ENCODE results near the gene DPH7. TPM values are rescaled to one million over a fixed set of nuclear protein-coding genes. Genes with fewer than 3 reads are reported as not detected.

Gene DPH7
- total RNA-seq, 1 experiment from 2014 or later: 54.4 TPM

GRCh38 chr9:137547687-137548543 lies 30.8 kb downstream of the DPH7 start:
- Histone ChIP-seq H4K20me1 (ENCODE audit: insufficient read depth) (no peaks in the 10 kb centered on the region), H3K9me2 (ENCODE audit: insufficient read depth) (no peaks in the 10 kb centered on the region), H3K27ac (ENCODE audit: low read depth, low read length) (no peak overlapping the region), H2AFZ (ENCODE audit: low read depth, low read length, poor library complexity, severe bottlenecking) (no peak overlapping the region), H3K79me2 (ENCODE audit: insufficient read depth, low read length) (peaks cover 11% of the 10 kb centered on the region), H3K4me3 (replicated peaks in 1 of 2; ENCODE audit: low read depth in 1 of 2, low read length in 2 of 2) (no peak overlapping the region), H3K36me3 (ENCODE audit: control insufficient read depth in 1 of 2, insufficient read depth in 2 of 2, low read length in 2 of 2) (no peaks in the 10 kb centered on the region), H3K4me1 (ENCODE audit: control insufficient read depth in 1 of 2, insufficient read depth in 2 of 2, low read length in 2 of 2) (peaks cover 11 to 17% of the 10 kb centered on the region in 2 experiments), H3K9ac (ENCODE audit: low read length) (no peak overlapping the region), H3K9me3 (ENCODE audit: control insufficient read depth in 1 of 2, insufficient read depth in 1 of 2, low read depth in 1 of 2, low read length in 2 of 2) (peaks cover 0 to 11% of the 10 kb centered on the region in 2 experiments; a peak in 3 of 4 replicates), H3K27me3 (ENCODE audit: insufficient read depth, low read length) (no peaks in the 10 kb centered on the region), H3K4me2 (ENCODE audit: low read length) (no peak overlapping the region)
- POLR2A ChIA-PET: no interaction called here
- intact Hi-C loops (cut with micrococcal nuclease): no loop called here
- no peak for ATAC-seq
- CTCF ChIA-PET: interaction anchor here (1.2 kb wide), 1 partner anchor 13 kb away, joined by 3 read pairs; no protein-coding TSS in a partner anchor
- BruUV-seq (replicated peaks): no TSS peak
- no peak for DNase-seq (ENCODE audit: low read depth, low spot score)
- TF ChIP-seq ZFX (IDR thresholded peaks at IDR 0.05) (no peak), CEBPB (IDR thresholded peaks at IDR 0.05; ENCODE audit: low read depth) (no peak), SRF (IDR thresholded peaks at IDR 0.05; ENCODE audit: low read depth) (no peak), SP1 (IDR thresholded peaks at IDR 0.05; ENCODE audit: low read depth) (no peak), EGR1 (IDR thresholded peaks at IDR 0.05; ENCODE audit: low read depth) (no peak), TCF7L2 (IDR thresholded peaks at IDR 0.05; ENCODE audit: borderline replicate concordance, extremely low read depth, insufficient read depth, insufficient read length) (no peak), ZNF274 (IDR thresholded peaks at IDR 0.05; ENCODE audit: low read depth, low read length) (no peak), POLR2AphosphoS5 (IDR thresholded peaks at IDR 0.05; ENCODE audit: low read depth, low read length) (no peak), JUND (IDR thresholded peaks at IDR 0.05) (no peak), ZBTB33 (IDR thresholded peaks at IDR 0.05; ENCODE audit: extremely low read depth, insufficient replicate concordance, low read length) (no peak), FOSL1 (IDR thresholded peaks at IDR 0.05; ENCODE audit: low read depth) (no peak), SIN3A (IDR thresholded peaks at IDR 0.05; ENCODE audit: low read depth) (no peak), POLR2A (IDR thresholded peaks at IDR 0.05; ENCODE audit: borderline replicate concordance, extremely low read depth, insufficient read depth, insufficient read length) (no peak), CBX3 (IDR thresholded peaks at IDR 0.05; ENCODE audit: low read depth) (no peak), YY1 (IDR thresholded peaks at IDR 0.05; ENCODE audit: extremely low read depth, insufficient replicate concordance, low read depth, low read length) (no peak)
- TF ChIP-seq, protein P1, sequence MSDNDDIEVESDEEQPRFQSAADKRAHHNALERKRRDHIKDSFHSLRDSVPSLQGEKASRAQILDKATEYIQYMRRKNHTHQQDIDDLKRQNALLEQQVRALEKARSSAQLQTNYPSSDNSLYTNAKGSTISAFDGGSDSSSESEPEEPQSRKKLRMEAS (IDR thresholded peaks at IDR 0.05): no peak
- TF ChIP-seq, protein P2, sequence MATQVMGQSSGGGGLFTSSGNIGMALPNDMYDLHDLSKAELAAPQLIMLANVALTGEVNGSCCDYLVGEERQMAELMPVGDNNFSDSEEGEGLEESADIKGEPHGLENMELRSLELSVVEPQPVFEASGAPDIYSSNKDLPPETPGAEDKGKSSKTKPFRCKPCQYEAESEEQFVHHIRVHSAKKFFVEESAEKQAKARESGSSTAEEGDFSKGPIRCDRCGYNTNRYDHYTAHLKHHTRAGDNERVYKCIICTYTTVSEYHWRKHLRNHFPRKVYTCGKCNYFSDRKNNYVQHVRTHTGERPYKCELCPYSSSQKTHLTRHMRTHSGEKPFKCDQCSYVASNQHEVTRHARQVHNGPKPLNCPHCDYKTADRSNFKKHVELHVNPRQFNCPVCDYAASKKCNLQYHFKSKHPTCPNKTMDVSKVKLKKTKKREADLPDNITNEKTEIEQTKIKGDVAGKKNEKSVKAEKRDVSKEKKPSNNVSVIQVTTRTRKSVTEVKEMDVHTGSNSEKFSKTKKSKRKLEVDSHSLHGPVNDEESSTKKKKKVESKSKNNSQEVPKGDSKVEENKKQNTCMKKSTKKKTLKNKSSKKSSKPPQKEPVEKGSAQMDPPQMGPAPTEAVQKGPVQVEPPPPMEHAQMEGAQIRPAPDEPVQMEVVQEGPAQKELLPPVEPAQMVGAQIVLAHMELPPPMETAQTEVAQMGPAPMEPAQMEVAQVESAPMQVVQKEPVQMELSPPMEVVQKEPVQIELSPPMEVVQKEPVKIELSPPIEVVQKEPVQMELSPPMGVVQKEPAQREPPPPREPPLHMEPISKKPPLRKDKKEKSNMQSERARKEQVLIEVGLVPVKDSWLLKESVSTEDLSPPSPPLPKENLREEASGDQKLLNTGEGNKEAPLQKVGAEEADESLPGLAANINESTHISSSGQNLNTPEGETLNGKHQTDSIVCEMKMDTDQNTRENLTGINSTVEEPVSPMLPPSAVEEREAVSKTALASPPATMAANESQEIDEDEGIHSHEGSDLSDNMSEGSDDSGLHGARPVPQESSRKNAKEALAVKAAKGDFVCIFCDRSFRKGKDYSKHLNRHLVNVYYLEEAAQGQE (IDR thresholded peaks at IDR 0.05; ENCODE audit: low read depth): no peak
- TF ChIP-seq, protein P3, sequence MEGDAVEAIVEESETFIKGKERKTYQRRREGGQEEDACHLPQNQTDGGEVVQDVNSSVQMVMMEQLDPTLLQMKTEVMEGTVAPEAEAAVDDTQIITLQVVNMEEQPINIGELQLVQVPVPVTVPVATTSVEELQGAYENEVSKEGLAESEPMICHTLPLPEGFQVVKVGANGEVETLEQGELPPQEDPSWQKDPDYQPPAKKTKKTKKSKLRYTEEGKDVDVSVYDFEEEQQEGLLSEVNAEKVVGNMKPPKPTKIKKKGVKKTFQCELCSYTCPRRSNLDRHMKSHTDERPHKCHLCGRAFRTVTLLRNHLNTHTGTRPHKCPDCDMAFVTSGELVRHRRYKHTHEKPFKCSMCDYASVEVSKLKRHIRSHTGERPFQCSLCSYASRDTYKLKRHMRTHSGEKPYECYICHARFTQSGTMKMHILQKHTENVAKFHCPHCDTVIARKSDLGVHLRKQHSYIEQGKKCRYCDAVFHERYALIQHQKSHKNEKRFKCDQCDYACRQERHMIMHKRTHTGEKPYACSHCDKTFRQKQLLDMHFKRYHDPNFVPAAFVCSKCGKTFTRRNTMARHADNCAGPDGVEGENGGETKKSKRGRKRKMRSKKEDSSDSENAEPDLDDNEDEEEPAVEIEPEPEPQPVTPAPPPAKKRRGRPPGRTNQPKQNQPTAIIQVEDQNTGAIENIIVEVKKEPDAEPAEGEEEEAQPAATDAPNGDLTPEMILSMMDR (IDR thresholded peaks at IDR 0.05 in 2 of 3, conservative IDR thresholded peaks at IDR 0.05 in 1 of 3; ENCODE audit: borderline replicate concordance in 1 of 3, insufficient read depth in 1 of 3, low read depth in 2 of 3, low read length in 2 of 3): no peak
- TF ChIP-seq, protein P4, sequence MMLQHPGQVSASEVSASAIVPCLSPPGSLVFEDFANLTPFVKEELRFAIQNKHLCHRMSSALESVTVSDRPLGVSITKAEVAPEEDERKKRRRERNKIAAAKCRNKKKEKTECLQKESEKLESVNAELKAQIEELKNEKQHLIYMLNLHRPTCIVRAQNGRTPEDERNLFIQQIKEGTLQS (IDR thresholded peaks at IDR 0.05): no peak
- RAD21 ChIA-PET (ENCODE audit: low non-redundant PET in 1 of 2, low total read pairs in 2 of 2, uncharacterized antibody in 2 of 2, unreplicated experiment in 2 of 2): no interaction called here

Measured in HCT116 (cell line).